H9 (cell line): ENCODE measurements around the gene NPRL2. TPM values are rescaled to one million over a fixed set of nuclear protein-coding genes. Genes with fewer than 3 reads are reported as not detected.
A peak's percentile ranks its signal among the peaks of the same experiment; 100 is the strongest.

ENCODE experiments used
- DNase-seq: peaks from one replicate; pipeline ENCODE4 v3.0.0-alpha.2; 2017
- H2AFZ ChIP-seq: one replicate; pipeline ENCODE4 v1.6.1; 2013; ENCODE audit warnings: mild to moderate bottlenecking, low read length, control low read depth, moderate library complexity
- H2AK5ac ChIP-seq: 2 replicates; pipeline ENCODE4 v1.6.1; 2013; ENCODE audit warnings: low read length, control low read depth, mixed read lengths; ENCODE audit not compliant: insufficient read length
- H2BK120ac ChIP-seq: one replicate; pipeline ENCODE4 v1.6.1; 2013; ENCODE audit warnings: low read depth, mild to moderate bottlenecking, low read length, control low read depth, inconsistent platforms; ENCODE audit not compliant: poor library complexity, severe bottlenecking
- H2BK12ac ChIP-seq: 2 replicates; pipeline ENCODE4 v1.6.1; 2013; ENCODE audit warnings: low read length, control low read depth, mixed read lengths, low read depth; ENCODE audit not compliant: insufficient read length
- H2BK15ac ChIP-seq: 2 replicates; pipeline ENCODE4 v1.6.1; 2013; ENCODE audit warnings: low read depth, low read length, control low read depth
- H2BK20ac ChIP-seq: one replicate; pipeline ENCODE4 v1.6.1; 2013; ENCODE audit warnings: low read depth, mild to moderate bottlenecking, low read length, control low read depth, inconsistent platforms; ENCODE audit not compliant: poor library complexity, severe bottlenecking
- H2BK5ac ChIP-seq: 2 replicates; pipeline ENCODE4 v1.6.1; 2013; ENCODE audit warnings: low read length, control low read depth, mixed read lengths; ENCODE audit not compliant: insufficient read length
- H3K14ac ChIP-seq: 2 replicates; pipeline ENCODE4 v1.6.1; 2013; ENCODE audit warnings: low read length, control low read depth; ENCODE audit not compliant: insufficient read depth
- H3K18ac ChIP-seq: 2 replicates; pipeline ENCODE4 v1.6.1; 2013; ENCODE audit warnings: low read depth, mild to moderate bottlenecking, mixed read lengths, low read length, control low read depth; ENCODE audit not compliant: insufficient read length
- H3K23ac ChIP-seq: 2 replicates; pipeline ENCODE4 v1.6.1; 2013; ENCODE audit warnings: low read length, control low read depth, mixed read lengths, low read depth; ENCODE audit not compliant: insufficient read length
- H3K23me2 ChIP-seq: 2 replicates; pipeline ENCODE4 v1.6.1; 2013; ENCODE audit warnings: low read depth, mild to moderate bottlenecking, mixed read lengths, low read length, control low read depth; ENCODE audit not compliant: insufficient read length, poor library complexity, severe bottlenecking
- H3K27ac ChIP-seq: 2 replicates; pipeline ENCODE4 v1.5.1; 2013; ENCODE audit warnings: low read length, control low read depth, mixed read lengths, low read depth; ENCODE audit not compliant: insufficient read length
- H3K27me3 ChIP-seq: 2 replicates; pipeline ENCODE4 v1.6.1; 2013; ENCODE audit warnings: low read length, control low read depth, inconsistent platforms; ENCODE audit not compliant: insufficient read depth
- H3K4ac ChIP-seq: 2 replicates; pipeline ENCODE4 v1.6.1; 2013; ENCODE audit warnings: low read depth, mild to moderate bottlenecking, control low read depth, inconsistent platforms, low read length, moderate library complexity
- H3K4me1 ChIP-seq: 2 replicates; pipeline ENCODE4 v1.6.1; 2013; ENCODE audit warnings: low read length, control low read depth, inconsistent platforms; ENCODE audit not compliant: insufficient read depth
- H3K4me2 ChIP-seq: 2 replicates; pipeline ENCODE4 v1.6.1; 2013; ENCODE audit warnings: low read length, control low read depth, mixed read lengths; ENCODE audit not compliant: insufficient read length, insufficient read depth
- H3K56ac ChIP-seq: 2 replicates; pipeline ENCODE4 v1.6.1; 2013; ENCODE audit warnings: low read depth, mild to moderate bottlenecking, mixed read lengths, low read length, control low read depth; ENCODE audit not compliant: insufficient read length
- H3K79me1 ChIP-seq: 2 replicates; pipeline ENCODE4 v1.6.1; 2013; ENCODE audit warnings: low read depth, mild to moderate bottlenecking, moderate library complexity, low read length, control low read depth, inconsistent platforms; ENCODE audit not compliant: insufficient read depth, poor library complexity, severe bottlenecking
- H3K79me2 ChIP-seq: 2 replicates; pipeline ENCODE4 v1.6.1; 2013; ENCODE audit warnings: low read length, control low read depth, inconsistent platforms; ENCODE audit not compliant: insufficient read depth
- H3K9ac ChIP-seq: 2 replicates; pipeline ENCODE4 v1.6.1; 2013; ENCODE audit warnings: low read length, control low read depth, mixed read lengths; ENCODE audit not compliant: insufficient read length; ENCODE audit errors: extremely low read depth
- H3K9me3 ChIP-seq: one replicate; pipeline ENCODE4 v1.6.1; 2013; ENCODE audit warnings: low read depth, low read length, inconsistent platforms; ENCODE audit not compliant: control insufficient read depth
- H3T11ph ChIP-seq: one replicate; pipeline ENCODE4 v1.6.1; 2013; ENCODE audit warnings: mild to moderate bottlenecking, low read length, control low read depth, inconsistent platforms
- H4K20me1 ChIP-seq: one replicate; pipeline ENCODE4 v1.6.1; 2013; ENCODE audit not compliant: control insufficient read depth, insufficient read length, insufficient read depth
- H4K5ac ChIP-seq: 2 replicates; pipeline ENCODE4 v1.6.1; 2013; ENCODE audit warnings: low read depth, mild to moderate bottlenecking, mixed read lengths, low read length, control low read depth; ENCODE audit not compliant: insufficient read length
- H4K8ac ChIP-seq: replicated peaks from 2 replicates; pipeline ENCODE4 v1.6.1; 2013; ENCODE audit warnings: low read length, control low read depth, mixed read lengths, low read depth; ENCODE audit not compliant: insufficient read length
- H4K91ac ChIP-seq: 2 replicates; pipeline ENCODE4 v1.6.1; 2013; ENCODE audit warnings: low read depth, mild to moderate bottlenecking, moderate library complexity, mixed read lengths, low read length, control low read depth; ENCODE audit not compliant: insufficient read length
- H3K27ac Mint-ChIP-seq, 3 experiments: 2 replicates in 2 of 3; 3 replicates in 1 of 3; pipeline ENCODE4 v1.8.0; 2020 to 2021; ENCODE audit warnings: mixed read lengths in 3 of 3, mild to moderate bottlenecking in 1 of 3, moderate library complexity in 1 of 3
- H3K27me3 Mint-ChIP-seq: 2 replicates; pipeline ENCODE4 v1.8.0; 2021; ENCODE audit warnings: low read depth, mild to moderate bottlenecking, moderate library complexity, mixed read lengths
- H3K36me3 Mint-ChIP-seq, 3 experiments: 2 replicates in 2 of 3; 3 replicates in 1 of 3; pipeline ENCODE4 v1.8.0; 2020 to 2021; ENCODE audit warnings: low read depth in 3 of 3, mixed read lengths in 3 of 3; ENCODE audit not compliant: insufficient read depth in 1 of 3
- H3K4me1 Mint-ChIP-seq, 2 experiments: 2 replicates each; pipeline ENCODE4 v1.8.0; 2020; ENCODE audit warnings: mixed read lengths in 2 of 2
- H3K4me3 Mint-ChIP-seq, 2 experiments: 2 replicates in 1 of 2; 3 replicates in 1 of 2; pipeline ENCODE4 v1.8.0; 2020 to 2021; ENCODE audit warnings: mild to moderate bottlenecking in 2 of 2, mixed read lengths in 2 of 2, moderate library complexity in 1 of 2
- H3K9me3 Mint-ChIP-seq, 2 experiments: 2 replicates in 1 of 2; 3 replicates in 1 of 2; pipeline ENCODE4 v1.8.0; 2020; ENCODE audit warnings: mild to moderate bottlenecking in 2 of 2, mixed read lengths in 2 of 2, moderate library complexity in 1 of 2
- CTCF ChIP-seq: fragments of 200-600 bp; sonication (generic); conservative IDR thresholded peaks from 3 replicates; pipeline ENCODE4 v1.8.0; 2021; ENCODE audit warnings: antibody characterized with exemption, mild to moderate bottlenecking
- WGBS: extraction: QIAGEN DNeasy Blood & Tissue Kit; methylation state at CpG from one replicate; pipeline ENCODE4 v1.1.7; 2013; ENCODE audit warnings: missing lambda C conversion rate, low lambda C conversion rate, mixed read lengths; ENCODE audit not compliant: insufficient read length; ENCODE audit errors: extremely low coverage; 5-methylcytosine and 5-hydroxymethylcytosine counted together
- total RNA-seq: library from RNA; stranded (reverse); gene quantifications from 2 replicates; pipeline ENCODE4 v1.2.1, GENCODE V29; 2021

The NPRL2 gene
- total RNA-seq, 1 experiment from 2014 or later = 23.4 TPM

GRCh38 chr3:50358355-50358910, 7.9 kb upstream of the NPRL2 start:
- Histone ChIP-seq H3K18ac (no peak overlapping the region), H2BK5ac (no peak overlapping the region), H3K23me2 (peaks cover 5% of the 10 kb centered on the region), H3K14ac (no peak overlapping the region; the same call in 1 of the 2 replicates), H4K20me1 (no peaks in the 10 kb centered on the region), H2BK120ac (no peak overlapping the region), H2AFZ (no peak overlapping the region), H3K4me1 (peaks cover 4% of the 10 kb centered on the region; the same call in 1 of the 2 replicates), H3K27me3 (no peaks in the 10 kb centered on the region), H3K4me2 (peak overlapping the region; percentile 80), H3K23ac (no peak overlapping the region), H3K4ac (no peak overlapping the region), H3K79me2 (peaks cover 9% of the 10 kb centered on the region; the same call in 1 of the 2 replicates), H3K9me3 (no peaks in the 10 kb centered on the region), H2BK20ac (no peak overlapping the region), H3T11ph (no peak overlapping the region), H3K9ac (peak overlapping the region; percentile 55), H4K91ac (no peak overlapping the region), H4K8ac (no peak overlapping the region), H3K79me1 (peaks cover 6% of the 10 kb centered on the region), H2AK5ac (no peak overlapping the region), H3K27ac (no peak overlapping the region), H2BK12ac (no peak overlapping the region), H3K56ac (no peak overlapping the region), H2BK15ac (no peak overlapping the region), H4K5ac (no peak overlapping the region)
- peak overlapping the region; percentile 91 to 95 for H3K4me3 Mint-ChIP-seq
- peaks cover 28 to 30% of the 10 kb centered on the region in 2 experiments for H3K4me1 Mint-ChIP-seq
- no peaks in the 10 kb centered on the region; a peak in 1 of 5 replicates for H3K9me3 Mint-ChIP-seq
- H3K36me3 Mint-ChIP-seq = peaks cover 13 to 28% (median 27%) of the 10 kb centered on the region in 3 experiments
- H3K27ac Mint-ChIP-seq = peak overlapping the region; percentile 28 to 91 (median 86); a peak in 5 of 7 replicates
- no peak for TF ChIP-seq CTCF
- WGBS = no CpG with 5 or more reads among the region's 24 CpGs
- peaks cover 7% of the 10 kb centered on the region for H3K27me3 Mint-ChIP-seq
- no peak for DNase-seq
